ENCODE data around the gene NDNF. TPM values are rescaled to one million over a fixed set of nuclear protein-coding genes. Genes with fewer than 3 reads are reported as not detected.

The NDNF gene
- total RNA-seq, 2 experiments from 2014 or later, result 0.16 TPM; not detected in 1

GRCh38 chr4:121025540-121025939, 46.8 kb downstream of the NDNF start:
- no peak overlapping the region for H3K4me3 Mint-ChIP-seq
- no peak overlapping the region for H3K27ac Mint-ChIP-seq
- CTCF ChIA-PET, result no interaction called here

DNA sequence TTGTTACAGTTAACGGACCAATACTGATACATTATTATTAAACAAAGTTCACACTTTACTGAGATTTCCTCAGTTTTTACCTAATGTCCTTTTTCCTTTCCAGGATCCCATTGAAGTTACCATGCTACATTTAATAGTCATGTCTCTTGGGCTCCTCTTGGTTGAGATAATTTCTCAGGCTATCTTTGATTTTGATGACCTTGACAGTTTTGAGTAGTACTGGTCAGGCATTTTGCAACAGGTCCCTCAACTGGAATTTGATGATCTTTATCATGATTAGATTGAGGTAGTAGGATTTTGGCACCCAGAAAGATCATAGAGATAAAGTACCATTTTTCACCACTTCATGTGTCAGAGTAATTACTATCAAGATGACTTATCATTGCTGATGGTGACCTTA, 53.8 kb downstream of the NDNF start:
- no peak overlapping the region for H3K27ac Mint-ChIP-seq
- no peaks in the 10 kb centered on the region for H3K9me3 Mint-ChIP-seq (ENCODE audit: low read depth)
- H3K4me3 Mint-ChIP-seq, result no peak overlapping the region
- CTCF ChIA-PET, result no interaction called here
- peaks cover 3% of the 10 kb centered on the region for H3K27me3 Mint-ChIP-seq
- no peaks in the 10 kb centered on the region for H3K4me1 Mint-ChIP-seq
- DNase-seq (no peak), ATAC-seq (no peak)
- H3K36me3 Mint-ChIP-seq, result no peaks in the 10 kb centered on the region

More at GRCh38 chr4:121025540-121025939, 46.8 kb downstream of the NDNF start:
- ATAC-seq, result no peak
- peaks cover 8% of the 10 kb centered on the region for H3K27me3 Mint-ChIP-seq
- no peak for DNase-seq
- H3K4me1 Mint-ChIP-seq, result no peaks in the 10 kb centered on the region
- H3K36me3 Mint-ChIP-seq, result no peaks in the 10 kb centered on the region
- H3K9me3 Mint-ChIP-seq (ENCODE audit: low read depth), result no peaks in the 10 kb centered on the region

DNA sequence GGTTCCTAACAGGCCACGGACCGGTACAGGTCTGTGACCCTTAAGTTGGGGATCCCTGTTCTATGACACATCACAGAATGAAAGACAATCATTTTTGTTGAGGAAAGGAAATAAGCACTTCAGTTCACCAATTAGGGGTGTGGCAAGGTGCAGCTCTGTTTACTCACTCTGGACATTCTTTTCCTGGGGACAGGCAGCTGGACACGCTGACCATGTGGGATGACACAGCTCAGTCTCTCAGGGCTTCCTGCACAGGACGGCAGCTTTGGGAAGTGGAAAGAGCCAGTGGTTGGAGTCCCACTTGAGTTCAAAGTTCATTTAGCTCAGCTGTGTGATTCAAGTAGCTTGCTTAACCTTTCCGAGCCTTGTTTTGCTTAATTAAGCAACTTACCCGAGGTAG, 55.7 kb downstream of the NDNF start:
- DNase-seq, result no peak
- CTCF ChIA-PET, result no interaction called here
- Mint-ChIP-seq H3K36me3 (no peaks in the 10 kb centered on the region), H3K27ac (no peak overlapping the region), H3K4me1 (no peaks in the 10 kb centered on the region), H3K4me3 (no peak overlapping the region), H3K9me3 (ENCODE audit: low read depth) (no peaks in the 10 kb centered on the region), H3K27me3 (peaks cover 3% of the 10 kb centered on the region)
- no peak for ATAC-seq

GRCh38 chr4:121015421-121015820, 56.9 kb downstream of the NDNF start:
- H3K36me3 Mint-ChIP-seq, result no peaks in the 10 kb centered on the region
- ATAC-seq, result no peak
- H3K4me3 Mint-ChIP-seq, result no peak overlapping the region
- H3K9me3 Mint-ChIP-seq (ENCODE audit: low read depth), result no peaks in the 10 kb centered on the region
- H3K4me1 Mint-ChIP-seq, result no peaks in the 10 kb centered on the region
- no peak overlapping the region for H3K27ac Mint-ChIP-seq
- CTCF ChIA-PET, result no interaction called here
- H3K27me3 Mint-ChIP-seq, result no peaks in the 10 kb centered on the region
- DNase-seq, result no peak

GRCh38 chr4:121014544-121014943, 57.8 kb downstream of the NDNF start:
- CTCF ChIA-PET, result no interaction called here
- DNase-seq (no peak), ATAC-seq (no peak)
- H3K27ac Mint-ChIP-seq, result no peak overlapping the region
- no peaks in the 10 kb centered on the region for H3K4me1 Mint-ChIP-seq
- H3K36me3 Mint-ChIP-seq, result no peaks in the 10 kb centered on the region
- H3K27me3 Mint-ChIP-seq, result no peaks in the 10 kb centered on the region
- no peak overlapping the region for H3K4me3 Mint-ChIP-seq
- no peaks in the 10 kb centered on the region for H3K9me3 Mint-ChIP-seq (ENCODE audit: low read depth)

GRCh38 chr4:121011780-121012340, 60.5 kb downstream of the NDNF start:
- H3K36me3 Mint-ChIP-seq, result no peaks in the 10 kb centered on the region
- DNase-seq, result no peak
- CTCF ChIA-PET, result no interaction called here
- no peaks in the 10 kb centered on the region for H3K9me3 Mint-ChIP-seq (ENCODE audit: low read depth)
- no peaks in the 10 kb centered on the region for H3K4me1 Mint-ChIP-seq
- H3K27me3 Mint-ChIP-seq, result no peaks in the 10 kb centered on the region
- no peak for ATAC-seq
- no peak overlapping the region for H3K4me3 Mint-ChIP-seq
- H3K27ac Mint-ChIP-seq, result no peak overlapping the region

DNA sequence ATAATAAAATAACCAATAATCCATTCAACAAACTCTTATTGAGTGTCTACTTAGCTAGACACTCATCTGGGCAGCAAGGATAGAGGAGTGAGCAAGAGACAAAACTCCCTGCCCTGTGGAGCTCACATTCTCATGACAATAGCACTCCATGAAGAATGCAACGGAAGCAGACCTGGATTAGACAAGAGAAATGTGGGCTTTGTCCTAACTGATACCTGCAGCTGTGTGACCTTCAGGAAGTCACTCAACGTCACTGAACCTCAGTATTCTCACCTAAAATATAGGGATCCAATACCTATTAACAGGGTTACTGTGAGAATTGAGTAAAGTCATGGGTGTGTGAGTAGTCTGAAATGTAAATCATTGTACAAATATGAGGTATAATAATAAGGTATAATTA, 61.2 kb downstream of the NDNF start:
- Mint-ChIP-seq H3K4me3 (no peak overlapping the region), H3K9me3 (ENCODE audit: low read depth) (no peaks in the 10 kb centered on the region), H3K27ac (no peak overlapping the region), H3K27me3 (no peaks in the 10 kb centered on the region), H3K36me3 (no peaks in the 10 kb centered on the region), H3K4me1 (no peaks in the 10 kb centered on the region)
- DNase-seq (no peak), ATAC-seq (no peak)
- CTCF ChIA-PET, result no interaction called here

DNA sequence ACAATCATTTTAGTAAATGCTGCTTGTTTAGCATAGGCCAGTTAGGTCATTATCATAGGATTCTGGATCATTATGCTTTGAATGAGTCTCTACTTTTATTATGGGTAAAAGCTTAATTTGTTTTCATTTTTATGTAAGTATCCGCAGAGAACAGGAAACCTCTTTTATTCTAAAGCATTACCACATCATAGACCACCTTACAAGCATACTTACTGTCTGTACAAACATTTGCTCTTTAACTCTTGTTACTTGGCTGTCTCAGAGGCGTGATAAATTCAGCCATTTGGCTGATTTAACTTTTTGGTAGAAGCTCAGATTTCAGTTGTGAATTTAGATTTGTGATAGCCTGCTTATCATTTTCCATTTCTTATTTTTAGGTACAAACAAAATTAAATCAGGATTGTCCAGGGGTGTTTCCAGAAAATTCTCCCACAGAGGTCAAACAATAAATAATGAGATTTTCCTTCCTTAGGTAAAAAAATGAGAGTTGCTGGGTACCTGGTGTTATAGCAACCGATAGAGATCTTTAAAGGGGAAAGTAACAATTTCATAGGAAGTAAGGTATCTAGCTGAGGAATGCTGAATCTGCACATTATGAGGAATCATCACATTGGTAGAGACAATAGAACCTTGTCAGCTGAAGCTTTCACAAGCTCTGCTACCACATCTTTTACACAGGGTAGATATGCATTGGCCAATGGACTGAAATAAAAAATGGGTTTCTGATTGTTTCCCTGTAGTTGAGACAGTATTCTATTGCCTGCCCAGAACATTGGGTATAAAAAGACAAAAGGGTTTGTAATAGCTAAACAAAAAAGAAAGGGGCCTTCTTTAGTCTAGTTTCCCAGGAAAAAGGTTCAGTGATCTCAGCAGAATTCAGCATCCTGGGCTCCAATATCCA, 62.5 kb downstream of the NDNF start:
- Mint-ChIP-seq H3K4me3 (no peak overlapping the region), H3K27me3 (no peaks in the 10 kb centered on the region), H3K4me1 (no peaks in the 10 kb centered on the region), H3K27ac (no peak overlapping the region), H3K9me3 (ENCODE audit: low read depth) (no peaks in the 10 kb centered on the region), H3K36me3 (no peaks in the 10 kb centered on the region)
- ATAC-seq (no peak), DNase-seq (no peak)
- CTCF ChIA-PET, result no interaction called here

DNA sequence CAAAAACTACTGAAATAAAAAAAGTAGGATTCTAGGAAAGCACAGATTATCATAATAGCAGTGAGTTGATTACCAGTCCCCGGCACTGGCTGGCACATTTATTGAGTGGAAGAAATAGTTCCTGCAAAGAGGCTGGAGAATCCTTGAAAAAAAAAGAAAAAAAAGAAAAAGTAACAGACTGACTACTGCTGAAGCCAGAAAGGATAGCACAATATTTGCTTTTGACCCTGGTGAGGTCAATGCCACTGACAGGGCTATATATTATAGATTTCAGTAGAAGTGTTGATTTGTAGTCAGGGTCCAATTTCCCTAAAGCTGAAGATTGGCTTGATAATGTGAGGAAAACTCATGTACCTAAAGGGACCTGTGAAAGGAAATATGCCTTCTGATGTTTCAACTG, 64.7 kb downstream of the NDNF start:
- Mint-ChIP-seq H3K36me3 (no peaks in the 10 kb centered on the region), H3K4me1 (no peaks in the 10 kb centered on the region), H3K9me3 (ENCODE audit: low read depth) (peaks cover 2% of the 10 kb centered on the region), H3K4me3 (no peak overlapping the region), H3K27ac (no peak overlapping the region), H3K27me3 (no peaks in the 10 kb centered on the region)
- no peak for DNase-seq
- CTCF ChIA-PET, result no interaction called here
- ATAC-seq, result no peak

- Mint-ChIP-seq H3K27me3 (no peaks in the 10 kb centered on the region), H3K36me3 (no peaks in the 10 kb centered on the region), H3K4me1 (no peaks in the 10 kb centered on the region), H3K27ac (no peak overlapping the region), H3K9me3 (ENCODE audit: low read depth) (peaks cover 2% of the 10 kb centered on the region), H3K4me3 (no peak overlapping the region)
- DNase-seq (no peak), ATAC-seq (no peak)
- CTCF ChIA-PET, result interaction anchor here (0.8 kb wide), 1 partner anchor 26 kb away, joined by 3 read pairs; no protein-coding TSS in a partner anchor
Observed at GRCh38 chr4:121003863-121004262, 68.5 kb downstream of the NDNF start.

DNA sequence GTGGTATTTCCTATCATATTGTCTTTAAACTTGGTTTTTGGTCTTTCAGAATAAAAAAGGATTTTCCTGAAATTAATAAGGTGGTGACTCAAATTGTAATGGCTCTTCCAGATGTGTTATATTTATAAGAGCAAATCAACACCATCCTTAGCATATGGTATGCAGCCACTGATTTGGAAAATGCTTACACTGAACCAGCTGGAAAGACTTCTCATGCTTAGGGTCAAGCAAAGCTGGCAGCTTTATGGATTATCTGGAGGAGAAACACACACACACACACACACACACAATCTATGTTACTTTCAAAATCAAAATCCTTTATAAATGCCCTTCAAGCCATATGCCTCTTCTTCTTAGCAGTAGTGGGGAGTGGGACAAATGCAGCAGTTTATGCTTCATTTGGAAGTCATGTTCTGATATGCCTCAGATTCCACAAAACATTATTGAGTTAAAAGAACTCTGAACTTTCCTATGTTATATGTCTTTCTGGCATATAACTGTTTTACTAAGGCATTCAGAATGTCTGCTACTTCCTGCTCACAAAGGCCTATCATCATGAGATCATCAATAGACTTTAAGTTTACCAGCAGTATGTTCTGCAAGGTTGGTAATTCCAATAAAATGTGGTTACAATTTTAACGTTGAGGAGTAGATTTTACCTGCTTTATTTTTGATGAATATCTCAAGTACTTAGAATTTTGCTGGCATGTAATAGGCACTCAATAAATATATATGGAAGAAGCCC, 76.9 kb downstream of the NDNF start:
- CTCF ChIA-PET, result no interaction called here
- no peaks in the 10 kb centered on the region for H3K9me3 Mint-ChIP-seq (ENCODE audit: low read depth)
- no peaks in the 10 kb centered on the region for H3K27me3 Mint-ChIP-seq
- no peaks in the 10 kb centered on the region for H3K36me3 Mint-ChIP-seq
- H3K27ac Mint-ChIP-seq, result no peak overlapping the region
- no peak for ATAC-seq
- H3K4me3 Mint-ChIP-seq, result no peak overlapping the region
- DNase-seq, result no peak
- no peaks in the 10 kb centered on the region for H3K4me1 Mint-ChIP-seq

DNA sequence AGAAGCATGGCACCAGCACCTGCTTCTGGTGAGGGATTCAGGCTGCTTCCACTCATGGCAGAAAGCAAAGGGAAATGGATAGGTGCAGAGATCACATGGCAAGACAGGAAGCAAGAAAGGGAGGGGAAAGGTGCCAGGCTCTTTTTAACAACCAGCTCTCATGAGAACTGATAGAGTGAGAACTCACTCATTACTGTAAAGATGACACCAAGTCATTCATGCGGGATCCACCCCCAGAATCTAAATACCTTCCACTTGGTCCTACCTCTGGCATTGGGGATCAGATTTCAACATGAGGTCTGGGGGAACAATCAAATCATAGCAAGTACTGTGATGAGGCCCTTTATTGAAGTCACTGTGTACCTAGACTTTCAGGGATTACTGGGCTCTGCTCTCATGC, 77.8 kb downstream of the NDNF start:
- CTCF ChIA-PET, result no interaction called here
- Mint-ChIP-seq H3K4me1 (no peaks in the 10 kb centered on the region), H3K36me3 (no peaks in the 10 kb centered on the region), H3K9me3 (ENCODE audit: low read depth) (no peaks in the 10 kb centered on the region), H3K4me3 (no peak overlapping the region), H3K27me3 (no peaks in the 10 kb centered on the region), H3K27ac (no peak overlapping the region)
- ATAC-seq (no peak), DNase-seq (no peak)

DNA sequence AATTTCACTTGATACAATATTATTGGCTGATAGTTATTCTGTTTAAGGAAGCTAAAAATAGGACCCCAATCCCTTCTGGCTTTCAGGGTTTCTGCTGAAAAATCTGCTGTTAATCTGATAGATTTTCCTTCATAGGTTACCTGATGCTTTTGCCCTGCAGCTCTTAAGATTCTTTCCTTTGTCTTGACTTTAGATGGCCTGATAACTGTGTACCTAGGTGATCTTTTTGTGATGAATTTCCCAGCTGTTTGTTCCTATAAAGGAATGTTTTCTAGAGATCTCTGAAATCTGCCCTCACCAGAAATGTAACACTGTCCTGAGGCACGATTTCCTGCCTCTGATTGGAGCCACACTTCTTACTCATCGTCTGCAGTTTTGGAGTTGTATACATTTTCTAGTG, 80.5 kb downstream of the NDNF start:
- Mint-ChIP-seq H3K27ac (no peak overlapping the region), H3K4me3 (no peak overlapping the region), H3K36me3 (no peaks in the 10 kb centered on the region), H3K4me1 (no peaks in the 10 kb centered on the region), H3K9me3 (ENCODE audit: low read depth) (no peaks in the 10 kb centered on the region), H3K27me3 (peaks cover 6% of the 10 kb centered on the region)
- no peak for ATAC-seq
- no peak for DNase-seq
- CTCF ChIA-PET, result no interaction called here

DNA sequence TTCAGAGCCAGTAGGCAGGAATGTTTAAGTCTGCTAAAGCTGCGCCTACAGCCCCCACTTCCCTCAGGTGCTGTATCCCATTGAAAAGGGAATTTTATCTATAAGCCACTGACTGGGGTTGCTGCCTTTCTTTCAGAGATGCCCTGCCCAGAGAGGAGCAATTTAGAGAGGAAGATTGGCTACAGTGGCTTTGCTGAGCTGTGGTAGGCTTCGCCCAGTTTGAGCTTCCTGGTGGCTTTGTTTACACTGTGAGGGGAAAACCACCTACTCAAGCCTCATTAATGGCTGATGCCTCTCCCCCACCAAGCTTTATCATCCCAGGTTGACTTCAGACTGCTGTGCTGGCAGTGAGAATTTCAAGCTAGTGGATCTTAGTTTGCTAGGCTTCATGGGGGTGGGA, 82.1 kb downstream of the NDNF start:
- Mint-ChIP-seq H3K4me3 (no peak overlapping the region), H3K4me1 (no peaks in the 10 kb centered on the region), H3K36me3 (no peaks in the 10 kb centered on the region), H3K27ac (no peak overlapping the region), H3K9me3 (ENCODE audit: low read depth) (no peaks in the 10 kb centered on the region), H3K27me3 (peaks cover 6% of the 10 kb centered on the region)
- DNase-seq, result no peak
- no peak for ATAC-seq
- CTCF ChIA-PET, result no interaction called here

All from activated CD8-positive, alpha-beta memory T cell treated with anti-CD3 and anti-CD28 coated beads, Interleukin-2, amount 10 ng/mL, durations not matched to agents 7 days and 5 days (primary cell).